Measurements from ENCODE around the gene AKAP13.

GRCh38 chr15:85584872-85585271 is 204.5 kb downstream of the AKAP13 start:
- TF ChIP-seq CTCF (IDR thresholded peaks at IDR 0.05; ENCODE audit: low read depth, low read length) (no peak), POLR2A (IDR thresholded peaks at IDR 0.05; ENCODE audit: extremely low read depth, insufficient read length) (no peak), MYC (IDR thresholded peaks at IDR 0.05; ENCODE audit: low read depth, low read length) (no peak)

Measured in NB4 (cell line).